ENCODE data around the gene ALG12. TPM values are rescaled to one million over a fixed set of nuclear protein-coding genes. Genes with fewer than 3 reads are reported as not detected.

Gene ALG12
- total RNA-seq, 1 donor from 2014 or later, result 17.0 TPM

GRCh38 chr22:49916831-49917230, 1.4 kb downstream of the ALG12 start:
- TF ChIP-seq, protein P1, sequence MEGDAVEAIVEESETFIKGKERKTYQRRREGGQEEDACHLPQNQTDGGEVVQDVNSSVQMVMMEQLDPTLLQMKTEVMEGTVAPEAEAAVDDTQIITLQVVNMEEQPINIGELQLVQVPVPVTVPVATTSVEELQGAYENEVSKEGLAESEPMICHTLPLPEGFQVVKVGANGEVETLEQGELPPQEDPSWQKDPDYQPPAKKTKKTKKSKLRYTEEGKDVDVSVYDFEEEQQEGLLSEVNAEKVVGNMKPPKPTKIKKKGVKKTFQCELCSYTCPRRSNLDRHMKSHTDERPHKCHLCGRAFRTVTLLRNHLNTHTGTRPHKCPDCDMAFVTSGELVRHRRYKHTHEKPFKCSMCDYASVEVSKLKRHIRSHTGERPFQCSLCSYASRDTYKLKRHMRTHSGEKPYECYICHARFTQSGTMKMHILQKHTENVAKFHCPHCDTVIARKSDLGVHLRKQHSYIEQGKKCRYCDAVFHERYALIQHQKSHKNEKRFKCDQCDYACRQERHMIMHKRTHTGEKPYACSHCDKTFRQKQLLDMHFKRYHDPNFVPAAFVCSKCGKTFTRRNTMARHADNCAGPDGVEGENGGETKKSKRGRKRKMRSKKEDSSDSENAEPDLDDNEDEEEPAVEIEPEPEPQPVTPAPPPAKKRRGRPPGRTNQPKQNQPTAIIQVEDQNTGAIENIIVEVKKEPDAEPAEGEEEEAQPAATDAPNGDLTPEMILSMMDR (IDR thresholded peaks at IDR 0.05; ENCODE audit: borderline replicate concordance), result no peak
- DNase-seq, result no peak
- H3K4me3 ChIP-seq, result peak overlapping the region; percentile 86
- no peaks in the 10 kb centered on the region for H3K27me3 ChIP-seq (ENCODE audit: low read depth)
- H3K36me3 ChIP-seq, result peaks cover 42% of the 10 kb centered on the region
- no peaks in the 10 kb centered on the region for H3K9me3 ChIP-seq (replicated peaks)
- intact Hi-C loops (cut with micrococcal nuclease), result no loop called here
- peaks cover 29% of the 10 kb centered on the region for H3K4me1 ChIP-seq
- no peak overlapping the region for H3K27ac ChIP-seq (replicated peaks)

GRCh38 chr22:49915610-49916009, 2.6 kb downstream of the ALG12 start:
- intact Hi-C loops (cut with micrococcal nuclease), result no loop called here
- Histone ChIP-seq H3K4me1 (peaks cover 29% of the 10 kb centered on the region), H3K9me3 (replicated peaks) (no peaks in the 10 kb centered on the region), H3K27ac (replicated peaks) (no peak overlapping the region), H3K36me3 (peaks cover 39% of the 10 kb centered on the region), H3K4me3 (no peak overlapping the region), H3K27me3 (ENCODE audit: low read depth) (no peaks in the 10 kb centered on the region)
- TF ChIP-seq, protein P1 (IDR thresholded peaks at IDR 0.05; ENCODE audit: borderline replicate concordance), result no peak
- no peak for DNase-seq

DNA sequence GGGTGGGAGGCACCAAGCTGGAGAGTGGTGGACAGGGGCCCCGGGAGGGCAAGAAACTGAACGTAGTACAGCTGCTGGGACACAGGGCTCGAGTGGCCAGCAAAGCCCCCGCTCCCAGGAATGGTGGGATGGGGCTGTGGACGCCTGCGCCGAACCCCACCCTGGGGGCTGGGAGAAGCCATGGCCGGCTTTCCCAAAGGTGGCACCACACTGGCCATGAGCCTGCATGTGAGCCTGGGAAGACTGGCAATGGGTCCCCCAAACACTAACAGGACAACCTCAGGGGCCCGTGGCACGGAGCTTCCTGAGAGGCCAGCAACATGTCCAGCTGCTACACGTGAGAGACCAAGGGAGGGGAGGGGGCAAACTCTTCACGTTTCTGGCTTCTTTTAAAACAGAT, 4.0 kb downstream of the ALG12 start:
- no peak overlapping the region for H3K27ac ChIP-seq (replicated peaks)
- peaks cover 24% of the 10 kb centered on the region for H3K4me1 ChIP-seq
- no peak overlapping the region for H3K4me3 ChIP-seq
- peaks cover 45% of the 10 kb centered on the region for H3K36me3 ChIP-seq
- no peaks in the 10 kb centered on the region for H3K9me3 ChIP-seq (replicated peaks)
- H3K27me3 ChIP-seq (ENCODE audit: low read depth), result no peaks in the 10 kb centered on the region
- TF ChIP-seq, protein P1 (IDR thresholded peaks at IDR 0.05; ENCODE audit: borderline replicate concordance), result no peak
- intact Hi-C loops (cut with micrococcal nuclease), result no loop called here
- DNase-seq, result no peak

- peaks cover 16% of the 10 kb centered on the region for H3K4me1 ChIP-seq
- intact Hi-C loops (cut with micrococcal nuclease), result no loop called here
- no peak overlapping the region for H3K27ac ChIP-seq (replicated peaks)
- TF ChIP-seq, protein P1 (IDR thresholded peaks at IDR 0.05; ENCODE audit: borderline replicate concordance), result no peak
- no peaks in the 10 kb centered on the region for H3K9me3 ChIP-seq (replicated peaks)
- DNase-seq, result no peak
- peaks cover 53% of the 10 kb centered on the region for H3K36me3 ChIP-seq
- H3K4me3 ChIP-seq, result no peak overlapping the region
- H3K27me3 ChIP-seq (ENCODE audit: low read depth), result no peaks in the 10 kb centered on the region
Observed at GRCh38 chr22:49913446-49913845, 4.8 kb downstream of the ALG12 start.

GRCh38 chr22:49913026-49913425, 5.2 kb downstream of the ALG12 start:
- peaks cover 57% of the 10 kb centered on the region for H3K36me3 ChIP-seq
- H3K9me3 ChIP-seq (replicated peaks), result no peaks in the 10 kb centered on the region
- no peak overlapping the region for H3K27ac ChIP-seq (replicated peaks)
- no peak for DNase-seq
- TF ChIP-seq, protein P1 (IDR thresholded peaks at IDR 0.05; ENCODE audit: borderline replicate concordance), result no peak
- H3K4me3 ChIP-seq, result no peak overlapping the region
- intact Hi-C loops (cut with micrococcal nuclease), result no loop called here
- peaks cover 15% of the 10 kb centered on the region for H3K4me1 ChIP-seq
- no peaks in the 10 kb centered on the region for H3K27me3 ChIP-seq (ENCODE audit: low read depth)

All from left ventricle myocardium inferior (tissue), 1 donor.